ENCODE measurements around the gene SBF2. TPM values are rescaled to one million over a fixed set of nuclear protein-coding genes. Genes with fewer than 3 reads are reported as not detected.

SBF2 gene
- polyA plus RNA-seq, 1 experiment, result 44.4 TPM

- ChIA-PET CTCF (interaction anchor here (0.5 to 3.6 kb wide), 8 partner anchors 13 to 1013 kb away, joined by 3 to 22 read pairs (median 4); no protein-coding TSS in a partner anchor), POLR2A (interaction anchor here (1.9 to 3.3 kb wide), 3 partner anchors 14 to 19 kb away, joined by 7 to 47 read pairs (median 22); partner anchors contain the start of gene ADM)
- no peak for DNase-seq (ENCODE audit: low read depth, low spot score)
- no peak overlapping the region for H3K4me3 ChIP-seq (ENCODE audit: low read depth, low read length)
- H3K9me3 ChIP-seq (ENCODE audit: control insufficient read depth, insufficient read depth, low read length), result no peaks in the 10 kb centered on the region
- H3K27me3 ChIP-seq (ENCODE audit: control insufficient read depth, insufficient read depth, low read length), result no peaks in the 10 kb centered on the region
- peak; percentile 59 for TF ChIP-seq CTCF (IDR thresholded peaks at IDR 0.05; ENCODE audit: low read depth, low read length)
- H3K27ac ChIP-seq (ENCODE audit: low read depth, low read length), result peak overlapping the region; percentile 68
These were observed 29.1 kb upstream of the SBF2 start for GRCh38 chr11:10322830-10323792.

- TF ChIP-seq CTCF (IDR thresholded peaks at IDR 0.05; ENCODE audit: low read depth, low read length), result no peak
- DNase-seq (ENCODE audit: low read depth, low spot score), result no peak
- Histone ChIP-seq H3K27ac (ENCODE audit: low read depth, low read length) (no peak overlapping the region), H3K9me3 (ENCODE audit: control insufficient read depth, insufficient read depth, low read length) (no peaks in the 10 kb centered on the region), H3K4me3 (ENCODE audit: low read depth, low read length) (no peak overlapping the region), H3K27me3 (ENCODE audit: control insufficient read depth, insufficient read depth, low read length) (no peaks in the 10 kb centered on the region)
- ChIA-PET CTCF (interaction anchor here (1.0 kb wide), 1 partner anchor 44 kb away, joined by 3 read pairs; no protein-coding TSS in a partner anchor), POLR2A (interaction anchor here (0.7 to 1.9 kb wide), 2 partner anchors 17 to 379 kb away, joined by 4 to 7 read pairs; partner anchors contain the start of gene ADM)
These were observed 28.4 kb upstream of the SBF2 start for GRCh38 chr11:10322401-10322800.

DNA sequence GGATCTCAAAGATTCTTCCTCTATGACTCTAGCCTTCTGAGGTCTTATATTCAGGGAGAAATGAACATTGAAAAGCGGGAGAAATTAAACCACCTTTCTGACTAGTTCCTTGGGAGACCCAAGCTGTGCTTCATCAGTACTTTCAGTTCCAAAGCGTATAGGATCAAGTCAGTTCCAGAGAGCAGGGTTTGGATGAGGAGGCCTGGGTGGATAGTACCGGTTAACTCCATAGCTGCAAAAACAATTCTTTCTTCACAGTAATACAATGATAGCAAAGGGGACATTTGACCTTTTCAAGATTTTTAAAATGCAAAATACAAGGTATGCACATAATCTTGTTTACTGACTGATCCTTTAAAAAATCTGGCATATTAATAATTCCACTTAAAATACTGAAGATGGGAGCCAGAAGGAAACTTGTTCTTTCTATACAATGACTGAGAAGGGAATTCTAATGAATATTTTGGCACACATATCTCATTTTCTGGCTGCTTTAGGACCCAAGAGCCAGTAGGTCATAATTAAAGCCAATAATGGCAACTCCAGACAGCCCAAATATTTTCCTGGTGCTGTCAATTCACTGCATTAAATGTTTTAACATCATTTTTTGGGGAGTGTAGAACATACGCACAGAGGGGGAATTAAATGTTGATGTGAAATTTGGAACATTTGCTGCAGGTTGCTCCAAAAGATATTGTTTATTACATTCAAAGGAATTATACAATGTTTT lies 26.9 kb upstream of the SBF2 start:
- Histone ChIP-seq H3K27me3 (ENCODE audit: control insufficient read depth, insufficient read depth, low read length) (no peaks in the 10 kb centered on the region), H3K9me3 (ENCODE audit: control insufficient read depth, insufficient read depth, low read length) (no peaks in the 10 kb centered on the region), H3K27ac (ENCODE audit: low read depth, low read length) (no peak overlapping the region), H3K4me3 (ENCODE audit: low read depth, low read length) (no peak overlapping the region)
- POLR2A ChIA-PET, result interaction anchor here (1.9 kb wide), 1 partner anchor 16 kb away, joined by 7 read pairs; the partner anchor contains the start of gene ADM
- TF ChIP-seq CTCF (IDR thresholded peaks at IDR 0.05; ENCODE audit: low read depth, low read length), result no peak
- no peak for DNase-seq (ENCODE audit: low read depth, low spot score)
- CTCF ChIA-PET, result interaction anchor here (1.0 kb wide), 1 partner anchor 45 kb away, joined by 3 read pairs; no protein-coding TSS in a partner anchor

GRCh38 chr11:10319702-10320558 lies 25.9 kb upstream of the SBF2 start:
- ChIA-PET CTCF (interaction anchor here (0.6 kb wide), 1 partner anchor 213 kb away, joined by 3 read pairs; no protein-coding TSS in a partner anchor), POLR2A (no interaction called here)
- no peak for TF ChIP-seq CTCF (IDR thresholded peaks at IDR 0.05; ENCODE audit: low read depth, low read length)
- no peak overlapping the region for H3K4me3 ChIP-seq (ENCODE audit: low read depth, low read length)
- no peaks in the 10 kb centered on the region for H3K27me3 ChIP-seq (ENCODE audit: control insufficient read depth, insufficient read depth, low read length)
- no peaks in the 10 kb centered on the region for H3K9me3 ChIP-seq (ENCODE audit: control insufficient read depth, insufficient read depth, low read length)
- H3K27ac ChIP-seq (ENCODE audit: low read depth, low read length), result no peak overlapping the region
- DNase-seq (ENCODE audit: low read depth, low spot score), result no peak

Measured in AG04450 (cell line).